KMS-11 (cell line): ENCODE results near the gene RNF13.

ENCODE experiments used
- H2AFZ ChIP-seq: fragments of 200-600 bp; sonication (generic); 2 replicates; pipeline ENCODE4 v1.6.1; 2016; ENCODE audit warnings: antibody characterized with exemption, mixed run types, low read depth
- H3K27ac ChIP-seq: fragments of 200-600 bp; sonication (generic); 2 replicates; pipeline ENCODE4 v1.6.1; 2016; ENCODE audit warnings: mild to moderate bottlenecking, mixed run types
- H3K27me3 ChIP-seq: fragments of 200-600 bp; sonication (generic); 2 replicates; pipeline ENCODE4 v1.6.1; 2017; ENCODE audit warnings: mild to moderate bottlenecking, low read depth, mixed run types, moderate library complexity; ENCODE audit not compliant: insufficient read depth
- H3K36me3 ChIP-seq: fragments of 200-600 bp; sonication (generic); 2 replicates; pipeline ENCODE4 v1.6.1; 2017; ENCODE audit warnings: mild to moderate bottlenecking, mixed run types; ENCODE audit not compliant: insufficient read depth
- H3K4me1 ChIP-seq: fragments of 200-600 bp; sonication (generic); 2 replicates; pipeline ENCODE4 v1.6.1; 2016; ENCODE audit warnings: mild to moderate bottlenecking, low read depth, mixed run types; ENCODE audit not compliant: poor library complexity, severe bottlenecking
- H3K4me2 ChIP-seq: fragments of 200-600 bp; sonication (generic); 2 replicates; pipeline ENCODE4 v1.7.0; 2016; ENCODE audit warnings: mild to moderate bottlenecking, mixed run types
- H3K4me3 ChIP-seq: fragments of 200-600 bp; sonication (generic); IDR thresholded peaks from 2 replicates; pipeline ENCODE4 v1.6.1; 2017; ENCODE audit warnings: low read depth, low read length, mixed read lengths; ENCODE audit not compliant: insufficient read depth
- H3K79me2 ChIP-seq: fragments of 200-600 bp; sonication (generic); 2 replicates; pipeline ENCODE4 v1.6.1; 2016; ENCODE audit warnings: low read depth, mixed run types; ENCODE audit not compliant: insufficient read depth
- H3K9ac ChIP-seq: fragments of 200-600 bp; sonication (generic); 2 replicates; pipeline ENCODE4 v1.6.1; 2016; ENCODE audit warnings: mild to moderate bottlenecking, mixed run types
- H4K20me1 ChIP-seq: fragments of 200-600 bp; sonication (generic); 2 replicates; pipeline ENCODE4 v1.6.1; 2016; ENCODE audit warnings: mild to moderate bottlenecking, mixed run types; ENCODE audit not compliant: insufficient read depth
- TF ChIP-seq, protein P1 (sequence below): fragments of 200-600 bp; sonication (generic); conservative IDR thresholded peaks from 2 replicates; pipeline ENCODE4 v1.6.1; 2017; ENCODE audit warnings: low read depth, mild to moderate bottlenecking, antibody characterized with exemption, low read length, moderate library complexity, mixed read lengths

RNF13 gene

DNA sequence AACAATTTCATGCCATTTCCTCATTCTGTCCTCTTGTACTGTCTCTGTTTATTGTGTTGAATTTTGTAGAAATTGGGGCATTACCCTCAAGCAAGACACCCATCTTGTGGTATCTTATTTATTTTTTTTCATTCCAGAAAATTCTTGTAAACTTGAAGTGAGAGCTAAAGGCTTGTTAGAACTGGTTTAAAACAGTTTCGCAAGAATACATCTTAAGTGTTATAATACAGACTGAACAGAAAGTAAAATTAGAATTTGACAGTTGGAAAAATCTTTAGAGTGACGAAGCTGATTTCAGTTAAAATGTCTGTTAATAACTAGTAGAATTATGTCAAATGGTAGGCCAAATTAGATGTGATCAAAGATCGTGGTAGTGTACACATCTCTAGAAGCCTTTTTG lies 26.9 kb downstream of the RNF13 start:
- H3K4me3 ChIP-seq = no peak overlapping the region
- no peaks in the 10 kb centered on the region for H4K20me1 ChIP-seq
- no peak overlapping the region for H2AFZ ChIP-seq
- no peaks in the 10 kb centered on the region for H3K27me3 ChIP-seq
- no peak overlapping the region for H3K27ac ChIP-seq
- no peaks in the 10 kb centered on the region for H3K36me3 ChIP-seq
- no peaks in the 10 kb centered on the region for H3K4me1 ChIP-seq
- TF ChIP-seq, protein P1, sequence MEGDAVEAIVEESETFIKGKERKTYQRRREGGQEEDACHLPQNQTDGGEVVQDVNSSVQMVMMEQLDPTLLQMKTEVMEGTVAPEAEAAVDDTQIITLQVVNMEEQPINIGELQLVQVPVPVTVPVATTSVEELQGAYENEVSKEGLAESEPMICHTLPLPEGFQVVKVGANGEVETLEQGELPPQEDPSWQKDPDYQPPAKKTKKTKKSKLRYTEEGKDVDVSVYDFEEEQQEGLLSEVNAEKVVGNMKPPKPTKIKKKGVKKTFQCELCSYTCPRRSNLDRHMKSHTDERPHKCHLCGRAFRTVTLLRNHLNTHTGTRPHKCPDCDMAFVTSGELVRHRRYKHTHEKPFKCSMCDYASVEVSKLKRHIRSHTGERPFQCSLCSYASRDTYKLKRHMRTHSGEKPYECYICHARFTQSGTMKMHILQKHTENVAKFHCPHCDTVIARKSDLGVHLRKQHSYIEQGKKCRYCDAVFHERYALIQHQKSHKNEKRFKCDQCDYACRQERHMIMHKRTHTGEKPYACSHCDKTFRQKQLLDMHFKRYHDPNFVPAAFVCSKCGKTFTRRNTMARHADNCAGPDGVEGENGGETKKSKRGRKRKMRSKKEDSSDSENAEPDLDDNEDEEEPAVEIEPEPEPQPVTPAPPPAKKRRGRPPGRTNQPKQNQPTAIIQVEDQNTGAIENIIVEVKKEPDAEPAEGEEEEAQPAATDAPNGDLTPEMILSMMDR = no peak
- no peak overlapping the region for H3K4me2 ChIP-seq
- H3K9ac ChIP-seq = no peak overlapping the region
- peaks cover 33% of the 10 kb centered on the region for H3K79me2 ChIP-seq

DNA sequence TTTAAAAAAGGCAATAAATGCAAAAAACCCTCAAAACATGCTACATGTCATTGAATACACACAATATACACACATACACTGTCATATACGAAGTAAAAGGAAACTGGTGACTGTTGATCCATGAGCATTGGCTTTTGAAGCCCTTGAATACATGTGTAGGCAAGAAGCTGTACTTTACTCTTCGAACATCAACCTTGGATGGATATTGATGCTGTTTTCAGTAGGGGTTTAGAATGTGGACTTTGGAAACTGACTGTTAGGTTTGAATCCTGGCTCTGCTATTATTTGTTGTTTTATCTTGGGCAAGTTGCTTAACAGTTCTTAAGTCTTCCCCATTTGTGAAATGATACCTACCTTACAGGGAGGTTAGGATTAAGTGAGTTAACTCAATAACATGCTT lies 30.5 kb downstream of the RNF13 start:
- Histone ChIP-seq H3K4me1 (no peaks in the 10 kb centered on the region), H3K4me2 (no peak overlapping the region), H2AFZ (no peak overlapping the region), H3K79me2 (peaks cover 23% of the 10 kb centered on the region), H3K36me3 (no peaks in the 10 kb centered on the region), H3K4me3 (no peak overlapping the region), H3K27ac (no peak overlapping the region), H3K27me3 (no peaks in the 10 kb centered on the region), H3K9ac (no peak overlapping the region), H4K20me1 (no peaks in the 10 kb centered on the region)
- TF ChIP-seq, protein P1 = no peak

DNA sequence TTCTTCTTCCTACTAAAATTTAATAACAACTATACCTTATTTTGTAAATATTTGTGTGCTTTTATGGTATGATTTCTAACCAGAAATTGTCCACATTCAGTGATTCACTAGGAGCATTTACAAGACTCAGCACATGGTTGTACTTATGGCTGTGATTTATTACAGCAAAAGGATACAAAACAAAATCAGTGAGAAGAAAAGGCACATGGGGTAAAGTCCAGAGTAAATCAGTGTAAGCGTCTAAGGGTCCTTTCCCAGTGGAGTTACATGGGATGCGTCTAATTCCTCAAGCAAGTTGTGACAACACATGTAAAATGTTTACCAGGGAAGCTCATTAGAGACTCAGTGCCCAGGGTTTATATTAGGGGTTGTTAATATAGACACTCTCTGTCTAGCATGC lies 31.1 kb downstream of the RNF13 start:
- no peak overlapping the region for H3K9ac ChIP-seq
- no peaks in the 10 kb centered on the region for H3K27me3 ChIP-seq
- no peak overlapping the region for H3K27ac ChIP-seq
- H3K36me3 ChIP-seq = no peaks in the 10 kb centered on the region
- H4K20me1 ChIP-seq = no peaks in the 10 kb centered on the region
- TF ChIP-seq, protein P1 = no peak
- H2AFZ ChIP-seq = no peak overlapping the region
- H3K79me2 ChIP-seq = peaks cover 23% of the 10 kb centered on the region
- no peak overlapping the region for H3K4me2 ChIP-seq
- H3K4me1 ChIP-seq = no peaks in the 10 kb centered on the region
- H3K4me3 ChIP-seq = no peak overlapping the region

DNA sequence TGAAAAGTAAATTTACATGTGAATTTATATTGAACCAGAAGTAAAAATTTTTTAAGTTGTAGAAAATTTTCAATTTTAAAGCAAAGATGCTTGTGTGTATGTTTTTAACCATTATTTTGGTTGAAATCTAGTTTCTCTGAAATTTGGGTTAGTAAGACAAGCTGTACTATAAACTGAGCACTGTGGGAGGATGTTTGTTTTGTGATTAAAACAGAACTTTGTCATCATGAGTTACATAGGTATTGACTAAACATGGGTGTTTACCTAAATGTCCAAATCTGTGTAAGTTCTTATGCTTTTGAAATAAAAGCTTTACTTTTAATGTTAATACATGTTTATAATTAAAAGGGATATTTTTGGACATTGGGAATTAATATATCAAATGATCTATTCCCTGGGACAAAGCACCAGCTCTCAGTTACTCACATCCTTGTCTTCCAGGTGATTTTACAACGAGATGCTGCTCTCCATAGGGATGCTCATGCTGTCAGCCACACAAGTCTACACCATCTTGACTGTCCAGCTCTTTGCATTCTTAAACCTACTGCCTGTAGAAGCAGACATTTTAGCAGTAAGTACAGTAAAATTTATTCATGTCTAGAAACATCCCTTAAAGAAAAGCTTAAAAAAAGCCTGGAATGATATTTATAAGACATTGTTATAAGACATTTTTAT lies 32.7 kb downstream of the RNF13 start:
- Histone ChIP-seq H3K79me2 (peaks cover 12% of the 10 kb centered on the region; the same call in 1 of the 2 replicates), H3K27ac (no peak overlapping the region), H3K4me3 (no peak overlapping the region), H3K4me2 (no peak overlapping the region), H3K9ac (no peak overlapping the region), H2AFZ (no peak overlapping the region), H3K4me1 (no peaks in the 10 kb centered on the region), H4K20me1 (no peaks in the 10 kb centered on the region), H3K36me3 (no peaks in the 10 kb centered on the region), H3K27me3 (no peaks in the 10 kb centered on the region)
- TF ChIP-seq, protein P1 = no peak
